ENCODE results near the gene ATP5IF1. TPM values are rescaled to one million over a fixed set of nuclear protein-coding genes. Genes with fewer than 3 reads are reported as not detected.

Gene ATP5IF1
- polyA plus RNA-seq, 1 of the 3 experiments (the other 2 are of a cell fraction) = 594 TPM

GRCh38 chr1:28280977-28281381, 45.1 kb downstream of the ATP5IF1 start:
- Histone ChIP-seq H3K36me3 (replicated peaks in 1 of 2; ENCODE audit: control insufficient read depth in 1 of 2, insufficient read depth in 2 of 2, low read length in 1 of 2) (peaks cover 42 to 50% of the 10 kb centered on the region in 2 experiments), H3K9ac (no peak overlapping the region), H3K79me2 (ENCODE audit: insufficient read depth) (peaks cover 4% of the 10 kb centered on the region; the same call in 1 of the 2 replicates), H3K4me1 (ENCODE audit: control insufficient read depth in 1 of 2, insufficient read depth in 2 of 2, low read depth in 1 of 2, low read length in 1 of 2) (no peaks in the 10 kb centered on the region), H3K4me2 (no peak overlapping the region), H4K20me1 (ENCODE audit: insufficient read depth) (peaks cover 9% of the 10 kb centered on the region; the same call in 1 of the 2 replicates), H3F3A (replicated peaks; ENCODE audit: insufficient read depth) (peaks cover 21% of the 10 kb centered on the region), H3K9me3 (no peaks in the 10 kb centered on the region), H3K4me3 (ENCODE audit: low read depth in 2 of 2, low read length in 1 of 2) (no peak overlapping the region), H2AFZ (ENCODE audit: low read depth) (no peak overlapping the region), H3K27me3 (ENCODE audit: insufficient read depth) (no peaks in the 10 kb centered on the region), H3K9me2 (no peaks in the 10 kb centered on the region), H3K27ac (ENCODE audit: low read depth in 2 of 2, low read length in 1 of 2) (no peak overlapping the region)
- DNase-seq = no peak
- ChIA-PET POLR2A (no interaction called here), CTCF (interaction anchor here (1.3 kb wide), 1 partner anchor 32 kb away, joined by 3 read pairs; no protein-coding TSS in a partner anchor)
- 95% methylated on average over 3 of the region's 5 CpGs for WGBS (ENCODE audit: low lambda C conversion rate)
- TF ChIP-seq JUND (IDR thresholded peaks at IDR 0.05) = no peak

GRCh38 chr1:28281608-28282425, 45.9 kb downstream of the ATP5IF1 start:
- WGBS (ENCODE audit: low lambda C conversion rate) = 89% methylated on average over 6 of the region's 14 CpGs
- H3K36me3 ChIP-seq (replicated peaks in 1 of 2; ENCODE audit: control insufficient read depth in 1 of 2, insufficient read depth in 2 of 2, low read length in 1 of 2) = peaks cover 42 to 50% of the 10 kb centered on the region in 2 experiments
- H2AFZ ChIP-seq (ENCODE audit: low read depth) = no peak overlapping the region

GRCh38 chr1:28282426-28283407, 46.8 kb downstream of the ATP5IF1 start:
- Histone ChIP-seq H3K27ac (ENCODE audit: low read depth in 2 of 2, low read length in 1 of 2) (no peak overlapping the region), H4K20me1 (ENCODE audit: insufficient read depth) (peaks cover 9% of the 10 kb centered on the region; the same call in 1 of the 2 replicates), H3K79me2 (ENCODE audit: insufficient read depth) (peaks cover 4% of the 10 kb centered on the region; the same call in 1 of the 2 replicates), H3K27me3 (ENCODE audit: insufficient read depth) (no peaks in the 10 kb centered on the region), H3K4me3 (ENCODE audit: low read depth in 2 of 2, low read length in 1 of 2) (no peak overlapping the region), H2AFZ (ENCODE audit: low read depth) (no peak overlapping the region), H3K9me2 (no peaks in the 10 kb centered on the region), H3K9ac (no peak overlapping the region), H3K4me1 (ENCODE audit: control insufficient read depth in 1 of 2, insufficient read depth in 2 of 2, low read depth in 1 of 2, low read length in 1 of 2) (no peaks in the 10 kb centered on the region), H3K36me3 (replicated peaks in 1 of 2; ENCODE audit: control insufficient read depth in 1 of 2, insufficient read depth in 2 of 2, low read length in 1 of 2) (peaks cover 34 to 47% of the 10 kb centered on the region in 2 experiments), H3K9me3 (no peaks in the 10 kb centered on the region), H3F3A (replicated peaks; ENCODE audit: insufficient read depth) (peaks cover 22% of the 10 kb centered on the region), H3K4me2 (no peak overlapping the region)
- POLR2A ChIA-PET = no interaction called here
- DNase-seq = no peak
- WGBS (ENCODE audit: low lambda C conversion rate) = 92% methylated on average over 11 of the region's 14 CpGs
- CTCF ChIA-PET = no interaction called here
- no peak for TF ChIP-seq MXI1 (IDR thresholded peaks at IDR 0.05; ENCODE audit: low read depth, low read length)
- TF ChIP-seq CHD2 (IDR thresholded peaks at IDR 0.05; ENCODE audit: low read length, partially characterized antibody) = no peak
- no peak for TF ChIP-seq SIN3A (IDR thresholded peaks at IDR 0.05; ENCODE audit: borderline replicate concordance, low read depth, low read length)
- no peak for TF ChIP-seq RCOR1 (IDR thresholded peaks at IDR 0.05; ENCODE audit: low read length)
- no peak for TF ChIP-seq GATA2 (CRISPR knock-in tag; IDR thresholded peaks at IDR 0.05)

More at GRCh38 chr1:28281608-28282425, 45.9 kb downstream of the ATP5IF1 start:
- H3K27ac ChIP-seq (ENCODE audit: low read depth in 2 of 2, low read length in 1 of 2) = no peak overlapping the region
- H3K9me3 ChIP-seq = no peaks in the 10 kb centered on the region
- no peak overlapping the region for H3K9ac ChIP-seq
- peaks cover 22% of the 10 kb centered on the region for H3F3A ChIP-seq (replicated peaks; ENCODE audit: insufficient read depth)
- CTCF ChIA-PET = interaction anchor here (1.3 kb wide), 1 partner anchor 33 kb away, joined by 3 read pairs; no protein-coding TSS in a partner anchor
- H3K4me3 ChIP-seq (ENCODE audit: low read depth in 2 of 2, low read length in 1 of 2) = no peak overlapping the region
- H3K4me1 ChIP-seq (ENCODE audit: control insufficient read depth in 1 of 2, insufficient read depth in 2 of 2, low read depth in 1 of 2, low read length in 1 of 2) = no peaks in the 10 kb centered on the region
- peaks cover 4% of the 10 kb centered on the region; the same call in 1 of the 2 replicates for H3K79me2 ChIP-seq (ENCODE audit: insufficient read depth)
- H4K20me1 ChIP-seq (ENCODE audit: insufficient read depth) = peaks cover 9% of the 10 kb centered on the region; the same call in 1 of the 2 replicates
- no peak for DNase-seq
- POLR2A ChIA-PET = no interaction called here
- no peaks in the 10 kb centered on the region for H3K9me2 ChIP-seq
- no peaks in the 10 kb centered on the region for H3K27me3 ChIP-seq (ENCODE audit: insufficient read depth)
- no peak for TF ChIP-seq TAF1 (IDR thresholded peaks at IDR 0.05; ENCODE audit: borderline replicate concordance, low read depth, low read length)
- no peak for TF ChIP-seq ELF1 (IDR thresholded peaks at IDR 0.05)
- TF ChIP-seq IRF3 (IDR thresholded peaks at IDR 0.05; ENCODE audit: low read depth, low read length) = no peak
- no peak overlapping the region for H3K4me2 ChIP-seq

All from SK-N-SH (cell line).